ENCODE measurements around the gene SLC30A3.
A peak's percentile ranks its signal among the peaks of the same experiment; 100 is the strongest.
"Not testable (repeated sequence)": the region's sequence is repeated elsewhere in the genome, so short reads cannot be mapped to it uniquely, and the experiment has no call there.

Gene SLC30A3, protein sequence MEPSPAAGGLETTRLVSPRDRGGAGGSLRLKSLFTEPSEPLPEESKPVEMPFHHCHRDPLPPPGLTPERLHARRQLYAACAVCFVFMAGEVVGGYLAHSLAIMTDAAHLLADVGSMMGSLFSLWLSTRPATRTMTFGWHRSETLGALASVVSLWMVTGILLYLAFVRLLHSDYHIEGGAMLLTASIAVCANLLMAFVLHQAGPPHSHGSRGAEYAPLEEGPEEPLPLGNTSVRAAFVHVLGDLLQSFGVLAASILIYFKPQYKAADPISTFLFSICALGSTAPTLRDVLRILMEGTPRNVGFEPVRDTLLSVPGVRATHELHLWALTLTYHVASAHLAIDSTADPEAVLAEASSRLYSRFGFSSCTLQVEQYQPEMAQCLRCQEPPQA

DNA sequence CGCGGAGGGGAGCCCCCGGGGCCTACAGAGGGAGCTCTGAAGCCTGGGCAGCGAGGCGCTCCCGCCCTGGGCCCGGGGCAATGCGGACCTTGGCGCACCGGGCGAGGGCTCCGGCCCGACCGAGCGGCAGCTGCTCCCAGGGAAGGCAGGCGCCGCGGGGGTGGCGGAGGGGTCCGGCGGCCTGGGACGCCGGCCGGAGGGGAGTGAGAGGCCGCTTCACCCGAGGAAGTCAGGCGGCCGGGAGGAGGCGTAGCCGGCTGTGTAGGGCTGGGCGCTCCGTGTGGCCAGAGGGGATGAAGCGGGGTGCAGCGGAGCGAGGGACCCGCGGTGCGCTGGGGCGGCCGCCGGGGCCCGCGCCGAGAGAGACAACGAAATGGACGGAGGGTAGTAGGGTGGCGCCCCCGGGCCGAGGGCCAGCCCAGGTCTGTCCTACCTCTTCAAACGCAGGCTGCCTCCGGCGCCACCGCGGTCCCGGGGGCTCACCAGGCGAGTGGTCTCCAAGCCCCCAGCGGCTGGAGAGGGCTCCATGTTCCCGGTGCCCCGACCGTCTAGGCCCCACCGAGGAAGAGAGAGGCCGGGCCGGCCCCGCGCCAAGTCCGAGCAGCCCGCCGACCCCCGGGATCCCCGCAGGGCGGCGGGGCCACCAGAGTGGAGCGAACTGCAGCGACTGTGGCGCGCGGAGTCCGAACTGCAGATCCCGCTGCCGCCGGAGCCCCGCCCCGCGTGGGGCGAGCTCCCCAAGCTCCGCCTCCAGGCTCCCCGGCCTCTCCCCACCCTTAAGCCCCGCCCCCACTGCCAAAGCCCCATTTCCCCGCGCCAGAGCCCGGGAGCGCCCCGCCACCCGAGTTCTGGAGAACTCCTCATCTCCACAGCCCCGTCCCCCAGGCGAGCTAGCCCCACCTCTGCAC, at the start of gene SLC30A3:
TSS of gene SLC30A3 (minus strand) at position 669 of the 908 bp plus-strand sequence. CDS start at position 528, 141 bp downstream.
- DNase-seq: peak; percentile 43

GRCh38 chr2:27312152-27312551, 49.3 kb upstream of the SLC30A3 start:
- DNase-seq: no peak

DNA sequence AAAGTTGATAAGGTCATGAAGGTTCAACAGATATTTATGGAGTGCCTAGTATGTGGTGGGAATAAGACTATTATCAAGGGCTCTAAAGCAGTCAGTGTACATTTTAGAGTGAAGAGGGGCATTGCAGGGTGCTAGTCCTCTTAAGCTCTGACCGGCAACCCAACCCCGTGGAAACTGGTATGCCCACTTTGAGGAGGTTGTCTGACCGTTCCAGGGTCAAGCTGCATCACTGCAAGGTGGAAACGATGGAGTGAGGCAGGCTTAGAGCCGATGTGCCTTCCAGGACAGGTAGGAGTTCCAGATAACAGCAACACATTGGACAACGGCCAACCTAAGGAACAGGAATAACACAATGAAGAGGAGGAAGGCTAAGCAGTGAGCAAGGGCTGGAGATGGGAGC, 46.8 kb upstream of the SLC30A3 start:
- DNase-seq: no peak

GRCh38 chr2:27308359-27308881, 45.6 kb upstream of the SLC30A3 start, which contains the start of gene UCN:
Gene UCN (minus strand): TSS chr2:27308445. CDS start chr2:27307895, 550 bp downstream.
- DNase-seq: no peak

- no peak for DNase-seq
These were observed 44.9 kb upstream of the SLC30A3 start for GRCh38 chr2:27307545-27308358.

GRCh38 chr2:27307287-27307544, 44.4 kb upstream of the SLC30A3 start:
- no peak for DNase-seq

GRCh38 chr2:27306573-27307286, 43.9 kb upstream of the SLC30A3 start:
- DNase-seq: peak; percentile 66

DNA sequence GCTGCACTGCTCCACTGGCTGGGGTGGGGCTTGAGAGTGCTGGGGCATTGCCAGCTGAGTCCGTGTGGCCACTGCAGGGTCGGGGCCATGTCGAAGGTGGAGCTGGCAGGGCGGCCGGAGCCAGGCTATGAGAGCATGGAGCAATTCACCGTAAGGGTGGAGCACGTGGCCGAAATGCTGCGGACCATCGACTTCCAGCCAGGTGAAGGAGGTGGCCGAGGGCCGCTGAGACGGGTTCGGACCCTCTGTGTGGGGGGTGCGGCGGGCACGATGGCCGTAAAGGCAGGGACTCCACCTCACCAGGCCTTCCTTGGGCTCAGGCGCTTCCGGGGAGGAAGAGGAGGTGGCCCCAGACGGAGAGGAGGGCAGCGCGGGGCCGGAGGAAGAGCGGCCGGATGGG, 43.3 kb upstream of the SLC30A3 start:
- peak; percentile 54 for DNase-seq

GRCh38 chr2:27305516-27305915, 42.7 kb upstream of the SLC30A3 start:
- DNase-seq: no peak

DNA sequence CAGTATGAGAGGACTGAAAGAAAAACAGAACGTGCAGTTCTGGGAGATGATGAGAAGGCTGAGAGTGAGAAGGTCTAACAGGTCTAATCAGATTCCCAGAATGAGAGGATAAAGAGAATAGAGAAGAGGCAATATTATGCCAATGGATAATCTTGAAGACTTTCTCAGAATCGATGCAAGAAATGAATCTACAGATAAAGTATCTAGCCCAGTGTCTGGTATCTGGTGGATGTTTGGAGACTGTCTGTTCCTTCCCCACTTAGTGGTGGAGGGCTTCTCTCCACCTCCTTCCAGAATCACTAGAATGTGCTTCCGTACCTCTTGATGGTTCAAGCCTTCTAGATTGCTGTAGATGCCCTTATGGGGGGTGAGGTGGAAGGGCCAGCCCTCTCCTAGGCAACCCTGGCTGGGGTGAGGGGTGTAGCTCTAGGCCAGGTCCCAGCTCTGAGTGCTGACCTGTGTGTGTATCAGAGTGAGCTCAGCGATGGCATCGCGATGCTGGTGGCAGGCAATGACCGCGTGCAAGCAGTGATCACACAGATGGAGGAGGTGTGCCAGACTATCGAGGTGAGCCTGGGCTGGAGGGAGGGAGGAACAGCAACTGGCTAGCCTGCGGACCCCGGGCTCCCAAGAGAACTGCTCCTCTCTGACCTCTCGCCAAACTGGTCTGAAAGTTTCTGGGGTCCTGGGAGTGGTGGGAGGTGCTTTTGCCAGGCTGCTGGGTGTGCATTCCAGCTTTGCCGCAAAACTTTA, 41.8 kb upstream of the SLC30A3 start:
- no peak for DNase-seq

DNA sequence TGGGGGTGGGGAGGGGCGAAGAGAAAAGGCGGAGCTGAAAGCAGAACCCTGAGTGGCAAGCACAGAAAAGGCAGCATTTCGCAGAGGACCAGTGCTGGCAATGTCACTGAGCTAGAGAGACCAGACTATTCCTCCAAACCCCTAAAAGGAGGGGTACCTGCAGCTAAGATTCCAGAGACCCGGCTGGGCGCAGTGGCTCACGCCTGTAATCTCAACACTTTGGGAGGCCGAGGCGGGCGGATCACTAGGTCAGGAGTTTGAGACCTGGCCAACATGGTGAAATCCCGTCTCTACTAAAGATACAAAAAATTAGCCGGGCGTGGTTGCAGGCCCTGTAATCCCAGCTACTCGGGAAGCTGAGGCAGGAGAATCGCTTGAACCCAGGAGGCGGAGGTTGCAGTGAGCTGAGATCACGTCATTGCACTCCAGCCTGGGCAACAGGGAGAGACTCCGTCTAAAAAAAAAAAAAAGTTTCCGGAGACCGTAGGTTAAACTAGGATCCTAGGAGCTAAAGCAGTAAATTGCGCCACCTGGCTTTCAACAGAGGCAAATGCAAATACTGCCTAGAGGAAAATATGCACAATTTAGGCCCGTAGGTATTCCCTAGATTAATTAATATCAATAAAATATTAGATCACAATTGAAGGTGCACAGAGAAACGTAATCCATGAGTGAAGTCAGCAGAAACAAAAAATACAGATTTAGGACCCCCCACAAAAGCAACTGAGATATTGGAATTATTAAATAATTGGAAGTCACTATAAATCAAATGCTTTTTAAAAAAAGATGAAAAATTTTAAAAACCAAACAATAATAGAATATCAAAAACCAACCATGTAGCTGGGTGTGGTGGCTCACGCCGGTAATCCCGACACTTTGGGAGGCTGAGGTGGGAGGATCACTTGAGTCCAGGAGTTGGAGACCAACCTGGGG, 40.5 kb upstream of the SLC30A3 start:
- DNase-seq: peak; percentile 83

- DNase-seq: not testable (repeated sequence)
These were observed 37.8 kb upstream of the SLC30A3 start for GRCh38 chr2:27300606-27301005.

- no peak for DNase-seq
These were observed 35.7 kb upstream of the SLC30A3 start for GRCh38 chr2:27298391-27299080.

GRCh38 chr2:27297195-27297594, 34.3 kb upstream of the SLC30A3 start:
- no peak for DNase-seq

DNA sequence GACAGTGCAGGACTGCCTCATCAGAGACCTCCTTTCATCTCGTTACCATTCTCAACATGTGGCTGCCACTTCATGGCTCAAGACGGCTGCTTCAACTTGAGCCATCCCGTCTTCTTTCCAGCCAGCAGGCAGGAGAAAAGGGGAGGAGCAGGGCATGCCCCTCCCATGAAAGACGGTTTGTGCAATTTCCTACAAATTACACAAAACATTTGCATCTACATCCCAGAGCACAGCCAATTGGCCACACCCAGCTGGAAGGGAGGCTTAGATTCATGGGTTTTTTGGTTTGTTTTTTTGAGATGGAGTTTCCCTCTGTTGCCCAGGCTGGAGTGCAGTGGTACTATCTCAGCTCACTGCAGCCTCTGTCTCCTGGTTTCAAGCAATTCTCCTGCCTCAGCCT, 33.6 kb upstream of the SLC30A3 start:
- no peak for DNase-seq

DNA sequence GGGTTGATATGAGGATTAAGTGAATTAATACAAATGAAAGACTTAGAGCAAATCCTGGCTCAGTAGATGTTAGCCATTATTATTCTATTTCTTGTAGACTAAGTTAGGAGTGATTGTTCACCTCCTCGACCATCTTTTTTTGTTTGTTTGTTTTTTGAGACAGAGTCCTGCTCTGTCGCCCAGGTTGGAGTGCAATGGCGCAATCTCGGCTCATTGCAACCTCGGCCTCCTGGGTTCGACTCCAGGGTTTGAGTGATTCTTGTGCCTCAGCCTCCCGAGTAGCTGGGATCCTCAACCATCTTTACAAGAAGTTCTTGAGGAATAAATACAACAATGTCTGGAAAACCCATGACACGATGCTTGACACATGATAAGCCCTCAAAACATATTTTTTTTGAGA, 32.1 kb upstream of the SLC30A3 start:
- DNase-seq: no peak

DNA sequence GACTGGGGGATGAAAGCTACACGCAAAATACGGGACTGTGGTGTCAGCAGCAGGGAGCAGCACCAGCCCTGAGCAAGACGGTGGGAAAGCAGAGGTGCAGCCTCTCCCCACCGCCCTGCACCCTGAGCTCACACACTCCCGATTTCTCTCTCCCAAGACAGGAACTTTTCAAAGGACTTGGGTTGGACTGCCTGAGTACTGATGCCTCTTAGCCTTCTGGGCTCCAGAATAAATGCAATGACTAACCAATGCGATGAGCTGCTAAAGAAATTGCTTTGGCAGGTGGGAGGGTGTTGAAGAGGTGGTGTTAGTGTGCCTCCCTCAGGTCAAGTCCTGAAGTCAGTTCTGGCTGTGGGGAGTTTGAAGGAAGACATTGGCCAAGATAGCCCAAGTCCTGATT, 29.0 kb upstream of the SLC30A3 start:
- DNase-seq: no peak

DNA sequence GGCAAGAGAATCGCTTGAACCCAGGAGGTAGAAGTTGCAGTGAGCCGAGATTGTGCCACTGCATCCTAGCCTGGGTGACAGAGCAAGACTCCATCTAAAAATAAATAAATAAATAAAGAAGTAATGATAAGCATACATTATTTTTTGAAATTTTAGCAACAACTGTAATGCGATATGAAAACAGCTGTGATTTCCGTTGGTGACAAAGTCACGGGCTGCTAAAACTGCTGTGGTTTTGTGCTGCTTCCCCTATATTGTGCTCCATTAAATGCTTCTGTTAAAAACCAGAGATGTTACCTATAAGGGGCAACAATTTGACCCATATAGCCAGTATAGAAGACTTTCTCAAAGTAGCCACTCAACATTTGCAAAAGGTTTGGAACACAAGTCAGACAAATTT, 27.7 kb upstream of the SLC30A3 start:
- no peak for DNase-seq

- DNase-seq: no peak
These were observed 25.8 kb upstream of the SLC30A3 start for GRCh38 chr2:27288610-27289009.

DNA sequence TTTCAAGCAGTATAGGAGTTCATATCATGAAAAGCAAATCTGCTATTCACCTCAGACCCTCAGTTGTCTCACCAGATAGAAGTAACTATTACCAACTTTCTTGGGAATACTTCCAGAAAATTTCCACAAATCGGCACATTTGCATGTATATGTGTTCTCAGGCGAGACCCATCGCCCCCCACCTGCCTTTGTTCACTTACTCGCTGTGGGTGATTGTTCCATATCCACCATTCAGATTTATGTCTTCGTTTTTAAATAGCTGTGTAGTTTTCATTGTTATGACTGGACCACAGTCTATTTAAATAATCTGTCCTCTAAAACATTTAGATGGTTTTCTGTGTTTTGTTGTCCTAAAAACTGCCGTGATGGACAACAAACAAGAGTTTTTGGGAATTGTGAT, 22.6 kb upstream of the SLC30A3 start:
- no peak for DNase-seq
